ENCODE results near the gene PGRMC2.

DNA sequence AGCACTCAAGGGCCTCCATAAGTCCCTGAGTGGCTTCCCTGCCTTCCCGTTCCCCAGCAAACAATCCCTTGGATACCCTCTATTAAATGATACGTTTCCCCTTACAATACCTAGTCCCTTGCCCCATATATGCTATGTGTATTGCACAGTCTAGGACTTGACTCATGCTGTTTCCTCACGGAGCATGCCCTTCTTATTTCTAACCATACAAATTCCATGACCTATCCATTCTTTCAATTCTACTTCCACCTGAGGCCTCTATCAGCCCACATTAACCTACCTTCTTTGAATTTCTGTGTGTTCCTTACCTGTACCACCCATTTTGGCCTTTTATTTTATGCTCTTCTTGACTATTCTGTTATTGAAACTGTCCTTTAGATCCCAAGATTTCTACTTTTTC lies 2.9 kb upstream of the PGRMC2 start:
- TF ChIP-seq, protein P1, sequence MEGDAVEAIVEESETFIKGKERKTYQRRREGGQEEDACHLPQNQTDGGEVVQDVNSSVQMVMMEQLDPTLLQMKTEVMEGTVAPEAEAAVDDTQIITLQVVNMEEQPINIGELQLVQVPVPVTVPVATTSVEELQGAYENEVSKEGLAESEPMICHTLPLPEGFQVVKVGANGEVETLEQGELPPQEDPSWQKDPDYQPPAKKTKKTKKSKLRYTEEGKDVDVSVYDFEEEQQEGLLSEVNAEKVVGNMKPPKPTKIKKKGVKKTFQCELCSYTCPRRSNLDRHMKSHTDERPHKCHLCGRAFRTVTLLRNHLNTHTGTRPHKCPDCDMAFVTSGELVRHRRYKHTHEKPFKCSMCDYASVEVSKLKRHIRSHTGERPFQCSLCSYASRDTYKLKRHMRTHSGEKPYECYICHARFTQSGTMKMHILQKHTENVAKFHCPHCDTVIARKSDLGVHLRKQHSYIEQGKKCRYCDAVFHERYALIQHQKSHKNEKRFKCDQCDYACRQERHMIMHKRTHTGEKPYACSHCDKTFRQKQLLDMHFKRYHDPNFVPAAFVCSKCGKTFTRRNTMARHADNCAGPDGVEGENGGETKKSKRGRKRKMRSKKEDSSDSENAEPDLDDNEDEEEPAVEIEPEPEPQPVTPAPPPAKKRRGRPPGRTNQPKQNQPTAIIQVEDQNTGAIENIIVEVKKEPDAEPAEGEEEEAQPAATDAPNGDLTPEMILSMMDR (conservative IDR thresholded peaks at IDR 0.05 in 1 of 2, IDR thresholded peaks at IDR 0.05 in 1 of 2; ENCODE audit: extremely low read depth in 1 of 2, insufficient read depth in 1 of 2, low read depth in 1 of 2, low read length in 2 of 2): no peak
- no peak for TF ChIP-seq EZH2 (IDR thresholded peaks at IDR 0.05; ENCODE audit: borderline replicate concordance, low read length)
